GM23248 (cell line): ENCODE results near the gene ITM2C.

ENCODE experiments used
- EZH2 ChIP-seq: fragments of 200-600 bp; sonication (generic); IDR thresholded peaks from 2 replicates; pipeline ENCODE4 v1.6.1; 2018; ENCODE audit warnings: antibody characterized with exemption, mild to moderate bottlenecking; ENCODE audit not compliant: insufficient read depth, poor library complexity, severe bottlenecking
- EZH2phosphoT487 ChIP-seq: fragments of 200-600 bp; sonication (generic); IDR thresholded peaks from 2 replicates; pipeline ENCODE4 v1.6.1; 2018; ENCODE audit warnings: antibody characterized with exemption, moderate library complexity, mild to moderate bottlenecking, low read depth; ENCODE audit not compliant: insufficient read depth

DNA sequence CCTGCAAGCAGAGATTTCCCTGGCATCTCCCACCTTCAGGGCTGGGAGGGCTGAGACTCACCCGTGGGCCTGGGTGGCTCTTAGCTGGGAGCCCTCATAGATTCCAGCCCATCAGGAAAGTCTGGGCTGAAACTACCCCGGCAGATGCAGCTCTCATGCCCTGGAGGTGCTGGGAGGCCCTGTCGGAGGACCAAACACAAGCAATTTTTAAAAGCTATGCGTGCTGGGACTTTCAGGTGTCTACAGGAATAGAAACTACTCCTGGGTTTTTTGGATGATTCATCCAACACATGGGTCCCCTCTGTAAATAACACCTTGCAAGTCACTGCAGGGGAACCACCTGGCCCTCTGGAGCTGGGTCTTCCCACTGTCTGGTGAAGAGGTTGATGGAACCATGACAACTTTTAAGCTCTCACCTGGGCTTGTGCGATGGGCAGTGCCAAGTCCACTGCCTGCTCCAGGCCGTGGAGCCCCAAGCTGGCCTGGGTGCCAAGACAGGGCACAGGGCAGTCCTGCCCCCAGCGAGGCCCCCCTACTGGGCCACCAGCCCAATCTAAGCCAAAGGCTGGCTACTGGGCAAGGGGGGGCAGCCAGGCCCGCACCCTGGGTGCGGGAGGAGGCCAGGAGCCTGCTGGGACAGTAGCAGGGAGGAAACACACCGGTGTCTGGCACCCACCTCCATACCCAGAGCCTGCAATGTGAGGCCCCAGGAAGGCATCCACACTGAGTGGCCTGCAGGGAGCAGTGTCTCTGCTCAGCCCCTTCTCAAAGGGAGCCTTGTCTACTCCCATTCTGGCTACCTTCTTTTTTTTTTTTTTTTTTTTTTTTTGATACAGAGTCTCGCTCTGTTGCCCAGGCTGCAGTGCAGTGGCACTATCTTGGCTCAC is 61.4 kb downstream of the ITM2C start:
- TF ChIP-seq EZH2phosphoT487: no peak
- no peak for TF ChIP-seq EZH2
